Esophagus muscularis mucosa (tissue), 3 donors: ENCODE results near the gene RNF43.

ENCODE experiments used
- CTCF ChIP-seq, 3 experiments: fragments of 200-600 bp in 2 of 3; fragments of 450-650 bp in 1 of 3; sonication (generic) in 2 of 3; IDR thresholded peaks; one replicate each; pipeline ENCODE4 v1.5.1; 2017 to 2019; ENCODE audit warnings: antibody characterized with exemption in 3 of 3, mild to moderate bottlenecking in 2 of 3, moderate library complexity in 1 of 3
- POLR2AphosphoS5 ChIP-seq, 2 donors: sonication (generic); formaldehyde crosslinking; IDR thresholded peaks; one replicate each; pipeline ENCODE4 v1.6.1; 2017; ENCODE audit warnings: antibody characterized with exemption in 2 of 2

GRCh38 chr17:58388302-58389190, 28.8 kb downstream of the RNF43 start:
- no peak for TF ChIP-seq CTCF (IDR thresholded peaks at IDR 0.05)
- TF ChIP-seq POLR2AphosphoS5 (IDR thresholded peaks at IDR 0.05), result no peak
